Astrocyte (in vitro differentiated cells and primary cell): ENCODE measurements around the gene DCUN1D5. TPM values are rescaled to one million over a fixed set of nuclear protein-coding genes. Genes with fewer than 3 reads are reported as not detected.
A peak's percentile ranks its signal among the peaks of the same experiment; 100 is the strongest.

Experiments used
- DNase-seq: peaks from one replicate; pipeline ENCODE4 v3.0.0-alpha.2; 2010; ENCODE audit warnings: low read depth
- FAIRE-seq: peaks from 2 replicates; lab custom pipeline; 2011; peaks lifted over from hg19 to GRCh38; lab: Jason Lieb, UNC
- H2AFZ ChIP-seq: 2 replicates; pipeline ENCODE4 v1.6.0; 2012; ENCODE audit warnings: low read depth, low read length, inconsistent platforms
- H3K27ac ChIP-seq: 2 replicates; pipeline ENCODE4 v1.5.1; 2011; ENCODE audit warnings: low read depth, low read length, inconsistent platforms
- H3K27me3 ChIP-seq: 2 replicates; pipeline ENCODE4 v1.6.0; 2011; ENCODE audit warnings: low read length, inconsistent platforms; ENCODE audit not compliant: insufficient read depth
- H3K36me3 ChIP-seq: 2 replicates; pipeline ENCODE4 v1.5.1; 2011; ENCODE audit warnings: low read length, inconsistent platforms; ENCODE audit not compliant: insufficient read depth
- H3K4me1 ChIP-seq: 2 replicates; pipeline ENCODE4 v1.5.1; 2011; ENCODE audit warnings: low read length, inconsistent platforms; ENCODE audit not compliant: insufficient read depth
- H3K4me2 ChIP-seq: 2 replicates; pipeline ENCODE4 v1.6.0; 2012; ENCODE audit warnings: low read length, inconsistent platforms
- H3K4me3 ChIP-seq: 2 replicates; pipeline ENCODE4 v1.5.1; 2011; ENCODE audit warnings: low read depth, mild to moderate bottlenecking, low read length, inconsistent platforms; ENCODE audit not compliant: insufficient read depth
- H3K79me2 ChIP-seq: 2 replicates; pipeline ENCODE4 v1.6.0; 2012; ENCODE audit warnings: mild to moderate bottlenecking, low read length, inconsistent platforms; ENCODE audit not compliant: insufficient read depth
- H3K9ac ChIP-seq: 2 replicates; pipeline ENCODE4 v1.6.0; 2012; ENCODE audit warnings: mild to moderate bottlenecking, low read length, inconsistent platforms
- H3K9me3 ChIP-seq: 2 replicates; pipeline ENCODE4 v1.5.1; 2012; ENCODE audit warnings: low read depth, mild to moderate bottlenecking, low read length, inconsistent platforms; ENCODE audit not compliant: insufficient read depth
- H4K20me1 ChIP-seq: 2 replicates; pipeline ENCODE4 v1.6.0; 2012; ENCODE audit warnings: low read length, inconsistent platforms; ENCODE audit not compliant: insufficient read depth
- H3K27ac Mint-ChIP-seq: one replicate; pipeline ENCODE4 v1.8.0; 2021; ENCODE audit warnings: mild to moderate bottlenecking, mixed read lengths; ENCODE audit not compliant: unreplicated experiment
- H3K27me3 Mint-ChIP-seq: one replicate; pipeline ENCODE4 v1.8.0; 2021; ENCODE audit warnings: low read depth, mixed read lengths; ENCODE audit not compliant: unreplicated experiment
- H3K36me3 Mint-ChIP-seq: one replicate; pipeline ENCODE4 v1.8.0; 2021; ENCODE audit warnings: low read depth, mixed read lengths; ENCODE audit not compliant: unreplicated experiment
- H3K4me1 Mint-ChIP-seq: one replicate; pipeline ENCODE4 v1.8.0; 2021; ENCODE audit warnings: low read depth, mixed read lengths; ENCODE audit not compliant: unreplicated experiment
- H3K4me3 Mint-ChIP-seq: one replicate; pipeline ENCODE4 v1.8.0; 2021; ENCODE audit warnings: mild to moderate bottlenecking, moderate library complexity, mixed read lengths; ENCODE audit not compliant: unreplicated experiment
- H3K9me3 Mint-ChIP-seq: one replicate; pipeline ENCODE4 v1.8.0; 2021; ENCODE audit warnings: mild to moderate bottlenecking, mixed read lengths; ENCODE audit not compliant: unreplicated experiment
- EZH2 ChIP-seq: IDR thresholded peaks from 2 replicates; pipeline ENCODE4 v1.6.1; 2012; ENCODE audit warnings: mild to moderate bottlenecking, low read length, inconsistent platforms; ENCODE audit not compliant: insufficient read depth
- total RNA-seq: library from RNA; stranded (reverse); gene quantifications from 2 replicates; pipeline ENCODE4 v1.2.1, GENCODE V29; 2021
- TF ChIP-seq, protein P1 (sequence below): IDR thresholded peaks from 2 replicates; pipeline ENCODE4 v1.5.1; 2011; ENCODE audit warnings: low read depth, mild to moderate bottlenecking, inconsistent platforms, low read length, moderate library complexity; ENCODE audit not compliant: insufficient read depth

DCUN1D5 gene
- total RNA-seq, 1 donor from 2014 or later, result 67.7 TPM

DNA sequence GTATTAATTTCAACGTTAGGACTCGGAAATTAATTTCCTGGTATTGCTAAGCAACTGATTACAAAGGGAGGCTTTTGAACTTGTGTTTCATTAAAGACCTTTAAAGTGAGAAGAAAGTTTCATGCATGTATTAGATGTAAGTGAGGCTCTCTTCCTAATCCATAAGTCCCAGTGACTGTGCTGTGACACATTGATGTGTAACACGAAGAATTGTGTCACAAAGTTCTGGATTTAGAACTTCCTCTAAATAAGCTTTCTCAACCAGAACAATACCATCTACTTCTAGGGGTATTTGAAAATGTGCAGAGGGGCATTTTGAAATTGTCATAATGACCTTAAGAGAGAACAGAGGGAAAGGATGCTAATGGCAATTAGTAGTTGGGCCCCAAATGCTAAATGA, 14.4 kb downstream of the DCUN1D5 start:
- Histone ChIP-seq H3K4me1 (no peaks in the 10 kb centered on the region), H3K9me3 (no peaks in the 10 kb centered on the region), H3K4me3 (no peak overlapping the region), H3K27me3 (no peaks in the 10 kb centered on the region), H3K79me2 (peaks cover 44% of the 10 kb centered on the region), H3K9ac (no peak overlapping the region), H3K4me2 (no peak overlapping the region), H3K36me3 (peaks cover 56% of the 10 kb centered on the region), H4K20me1 (peaks cover 14% of the 10 kb centered on the region), H2AFZ (no peak overlapping the region), H3K27ac (no peak overlapping the region)
- DNase-seq (no peak), FAIRE-seq (peak; percentile 5)
- Mint-ChIP-seq H3K27ac (no peak overlapping the region), H3K27me3 (no peaks in the 10 kb centered on the region), H3K4me3 (no peak overlapping the region), H3K4me1 (no peaks in the 10 kb centered on the region), H3K36me3 (peaks cover 2% of the 10 kb centered on the region), H3K9me3 (no peaks in the 10 kb centered on the region)
- no peak for TF ChIP-seq EZH2
- TF ChIP-seq, protein P1, sequence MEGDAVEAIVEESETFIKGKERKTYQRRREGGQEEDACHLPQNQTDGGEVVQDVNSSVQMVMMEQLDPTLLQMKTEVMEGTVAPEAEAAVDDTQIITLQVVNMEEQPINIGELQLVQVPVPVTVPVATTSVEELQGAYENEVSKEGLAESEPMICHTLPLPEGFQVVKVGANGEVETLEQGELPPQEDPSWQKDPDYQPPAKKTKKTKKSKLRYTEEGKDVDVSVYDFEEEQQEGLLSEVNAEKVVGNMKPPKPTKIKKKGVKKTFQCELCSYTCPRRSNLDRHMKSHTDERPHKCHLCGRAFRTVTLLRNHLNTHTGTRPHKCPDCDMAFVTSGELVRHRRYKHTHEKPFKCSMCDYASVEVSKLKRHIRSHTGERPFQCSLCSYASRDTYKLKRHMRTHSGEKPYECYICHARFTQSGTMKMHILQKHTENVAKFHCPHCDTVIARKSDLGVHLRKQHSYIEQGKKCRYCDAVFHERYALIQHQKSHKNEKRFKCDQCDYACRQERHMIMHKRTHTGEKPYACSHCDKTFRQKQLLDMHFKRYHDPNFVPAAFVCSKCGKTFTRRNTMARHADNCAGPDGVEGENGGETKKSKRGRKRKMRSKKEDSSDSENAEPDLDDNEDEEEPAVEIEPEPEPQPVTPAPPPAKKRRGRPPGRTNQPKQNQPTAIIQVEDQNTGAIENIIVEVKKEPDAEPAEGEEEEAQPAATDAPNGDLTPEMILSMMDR, result no peak

DNA sequence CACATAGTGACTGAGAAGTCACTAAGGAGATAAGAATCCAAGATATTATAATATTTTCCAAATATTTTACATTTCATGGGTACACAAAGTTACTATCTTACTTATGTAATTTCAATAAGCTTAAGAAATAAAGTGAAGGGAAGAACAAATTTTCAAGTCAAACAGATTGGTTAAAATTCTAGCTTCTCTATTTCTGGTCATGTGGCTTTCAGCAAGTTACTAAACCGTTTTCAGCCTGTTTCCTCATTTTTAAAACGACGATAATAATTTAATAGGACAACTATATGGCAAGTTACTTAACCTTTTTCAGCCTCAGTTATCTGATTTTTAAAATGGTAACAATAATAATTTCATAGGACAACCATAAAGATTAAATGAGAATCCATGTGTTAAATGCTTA, 15.6 kb downstream of the DCUN1D5 start:
- DNase-seq (no peak), FAIRE-seq (no peak)
- Mint-ChIP-seq H3K4me3 (no peak overlapping the region), H3K27me3 (no peaks in the 10 kb centered on the region), H3K4me1 (no peaks in the 10 kb centered on the region), H3K27ac (no peak overlapping the region), H3K36me3 (peaks cover 3% of the 10 kb centered on the region), H3K9me3 (no peaks in the 10 kb centered on the region)
- no peak overlapping the region for H3K27ac ChIP-seq
- TF ChIP-seq, protein P1, result no peak
- TF ChIP-seq EZH2, result no peak
- H4K20me1 ChIP-seq, result peaks cover 18% of the 10 kb centered on the region
- peaks cover 47% of the 10 kb centered on the region for H3K79me2 ChIP-seq
- H3K4me2 ChIP-seq, result no peak overlapping the region
- H3K36me3 ChIP-seq, result peaks cover 54% of the 10 kb centered on the region
- no peak overlapping the region for H3K4me3 ChIP-seq
- no peaks in the 10 kb centered on the region for H3K4me1 ChIP-seq
- no peak overlapping the region for H3K9ac ChIP-seq
- no peak overlapping the region for H2AFZ ChIP-seq
- H3K9me3 ChIP-seq, result no peaks in the 10 kb centered on the region
- H3K27me3 ChIP-seq, result no peaks in the 10 kb centered on the region

DNA sequence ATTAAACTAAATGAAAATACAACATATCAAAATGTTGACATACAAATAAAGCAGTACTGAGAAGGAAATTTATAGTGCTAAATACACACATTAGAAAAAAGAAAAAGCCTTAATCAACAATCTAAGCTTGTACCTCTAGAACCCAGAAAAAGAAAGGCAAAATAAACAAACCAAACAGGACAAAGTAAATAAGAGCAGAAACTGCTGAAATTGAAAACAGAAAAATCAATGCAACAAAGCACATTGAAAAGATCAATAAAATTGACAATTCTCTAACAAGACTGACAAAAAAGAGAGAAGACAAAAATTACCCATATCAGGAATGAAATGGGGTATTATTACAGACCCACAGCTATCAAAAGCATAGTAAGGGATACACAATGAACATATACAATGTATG, 21.0 kb downstream of the DCUN1D5 start:
- H3K27me3 Mint-ChIP-seq, result no peaks in the 10 kb centered on the region
- H3K9me3 Mint-ChIP-seq, result no peaks in the 10 kb centered on the region
- peaks cover 8% of the 10 kb centered on the region for H3K36me3 Mint-ChIP-seq
- Histone ChIP-seq H3K36me3 (peaks cover 11% of the 10 kb centered on the region), H3K9ac (no peak overlapping the region), H3K27ac (no peak overlapping the region), H3K27me3 (no peaks in the 10 kb centered on the region), H3K4me1 (no peaks in the 10 kb centered on the region), H3K79me2 (peaks cover 65% of the 10 kb centered on the region), H2AFZ (no peak overlapping the region), H3K4me2 (no peak overlapping the region), H4K20me1 (peaks cover 45% of the 10 kb centered on the region), H3K9me3 (no peaks in the 10 kb centered on the region), H3K4me3 (no peak overlapping the region)
- DNase-seq (no peak), FAIRE-seq (no peak)
- TF ChIP-seq, protein P1, result no peak
- peaks cover 6% of the 10 kb centered on the region for H3K4me1 Mint-ChIP-seq
- no peak overlapping the region for H3K27ac Mint-ChIP-seq
- no peak overlapping the region for H3K4me3 Mint-ChIP-seq
